ENCODE data around the gene TEX13D.

Gene TEX13D

DNA sequence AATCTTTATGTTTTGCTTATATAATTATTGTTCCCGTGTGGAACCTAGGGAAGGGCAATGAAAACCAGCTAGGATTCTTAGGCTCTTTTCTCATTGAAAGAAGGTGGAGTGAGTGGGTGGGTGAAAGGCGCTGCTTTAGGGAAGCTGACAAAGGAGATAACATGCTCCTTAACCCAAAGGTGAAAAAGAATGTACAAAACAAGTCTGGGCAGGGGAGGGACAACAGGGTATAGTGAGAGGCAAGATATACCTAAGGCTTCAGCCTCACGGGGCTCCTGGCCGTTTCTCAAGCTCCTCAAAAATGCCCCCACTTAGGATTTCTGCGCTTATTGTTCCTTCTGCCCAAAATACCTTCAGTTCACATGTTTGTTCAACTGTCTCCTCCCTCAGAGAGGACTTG is 15.7 kb downstream of the TEX13D start:
- DNase-seq (no peak), ATAC-seq (no peak)

- peak; percentile 25 for ATAC-seq
- DNase-seq: no peak
These were observed 16.5 kb downstream of the TEX13D start for GRCh38 chrX:124348885-124349453.

GRCh38 chrX:124354648-124355047 is 22.2 kb downstream of the TEX13D start:
- DNase-seq: no peak
- no peak for ATAC-seq

- ATAC-seq (peak; percentile 68), DNase-seq (no peak)
These were observed 26.4 kb downstream of the TEX13D start for GRCh38 chrX:124358800-124359383.

DNA sequence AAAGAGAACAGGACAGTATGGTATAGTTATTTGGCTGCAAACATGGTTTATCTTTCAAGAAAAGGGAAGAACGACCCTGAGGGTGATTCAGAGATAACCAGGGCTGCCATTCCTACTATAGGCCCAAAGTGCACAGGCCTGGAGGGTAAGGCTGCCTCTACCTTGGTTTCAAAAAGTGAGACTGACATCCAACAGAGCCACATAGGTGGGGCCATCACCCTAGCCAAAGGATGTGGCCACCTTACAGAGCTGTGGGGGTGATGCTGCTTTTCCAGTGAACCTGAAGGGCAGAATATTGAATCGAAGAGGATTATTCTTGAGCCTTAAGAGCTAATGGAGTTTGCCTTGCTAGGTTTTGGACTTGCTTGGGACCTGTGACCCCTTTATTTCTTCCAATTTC is 29.6 kb downstream of the TEX13D start:
- peak; percentile 32 for DNase-seq
- ATAC-seq: peak; percentile 86

GRCh38 chrX:124362761-124363160 is 30.3 kb downstream of the TEX13D start:
- no peak for DNase-seq
- peak; percentile 11 for ATAC-seq

GRCh38 chrX:124369722-124370121 is 37.3 kb downstream of the TEX13D start:
- DNase-seq: no peak
- no peak for ATAC-seq

- ATAC-seq: no peak
- DNase-seq: no peak
These were observed 40.9 kb downstream of the TEX13D start for GRCh38 chrX:124373348-124373747.

- DNase-seq (no peak), ATAC-seq (no peak)
These were observed 46.2 kb downstream of the TEX13D start for GRCh38 chrX:124378643-124379042.

DNA sequence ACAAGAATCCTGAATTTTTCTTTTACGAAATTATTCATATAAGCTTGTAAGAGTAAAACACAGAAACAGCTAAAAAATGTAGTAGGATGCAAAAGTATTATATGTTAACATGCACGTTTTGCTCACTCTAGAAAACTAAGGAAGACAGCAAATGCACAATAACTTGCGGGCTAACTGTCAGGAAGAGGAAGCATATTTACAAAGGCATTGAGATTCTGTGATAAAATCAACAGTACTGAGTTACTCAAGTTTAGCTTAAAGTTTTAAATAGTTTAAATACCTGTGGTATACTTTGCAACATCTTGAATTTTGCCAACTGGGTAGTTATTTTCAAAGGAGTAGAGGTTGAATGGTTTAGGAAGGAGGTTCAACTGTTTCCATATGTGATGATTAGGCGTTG is 50.9 kb downstream of the TEX13D start:
- DNase-seq: no peak
- ATAC-seq: no peak

GRCh38 chrX:124386401-124386800 is 53.9 kb downstream of the TEX13D start:
- no peak for ATAC-seq

More at GRCh38 chrX:124386401-124386800, 53.9 kb downstream of the TEX13D start:
- DNase-seq: no peak
